H1 (cell line): ENCODE data around the gene APP.

Experiments
- CREB1 ChIP-seq: IDR thresholded peaks from 2 replicates; pipeline ENCODE4 v1.6.1; 2012; ENCODE audit warnings: inconsistent platforms
- EP300 ChIP-seq, 2 experiments: IDR thresholded peaks; 1 replicate in 1 of 2; 2 replicates in 1 of 2; pipeline ENCODE4 v1.6.1; 2011 to 2012; ENCODE audit warnings: low read depth in 2 of 2, low read length in 2 of 2, mild to moderate bottlenecking in 2 of 2, borderline replicate concordance in 1 of 2, inconsistent platforms in 1 of 2, moderate library complexity in 1 of 2
- EZH2 ChIP-seq: fragments of 200-600 bp; sonication (generic); IDR thresholded peaks from 2 replicates; pipeline ENCODE4 v1.7.1; 2012; ENCODE audit warnings: low read depth, mild to moderate bottlenecking, moderate library complexity, low read length, inconsistent platforms; ENCODE audit not compliant: severe bottlenecking
- HDAC2 ChIP-seq, 2 experiments: fragments of 300-600 bp in 1 of 2; sonication (generic) in 1 of 2; IDR thresholded peaks; 2 replicates each; pipeline ENCODE4 v1.6.1; 2011 to 2012; ENCODE audit warnings: low read depth in 2 of 2, low read length in 2 of 2, mild to moderate bottlenecking in 2 of 2, moderate library complexity in 2 of 2, borderline replicate concordance in 1 of 2, inconsistent platforms in 1 of 2
- POLR2A ChIP-seq, 2 experiments: IDR thresholded peaks; 1 replicate in 1 of 2; 2 replicates in 1 of 2; pipeline ENCODE4 v1.6.1; 2011; ENCODE audit warnings: low read depth in 2 of 2, low read length in 2 of 2, mild to moderate bottlenecking in 2 of 2; ENCODE audit errors: control extremely low read depth in 1 of 2
- POLR2AphosphoS5 ChIP-seq: IDR thresholded peaks from 2 replicates; pipeline ENCODE4 v1.6.1; 2011; ENCODE audit warnings: low read depth, low read length
- TAF7 ChIP-seq: optimal IDR thresholded peaks from 2 replicates; pipeline ENCODE3; 2011; ENCODE audit warnings: low read depth, mild to moderate bottlenecking, inconsistent platforms, low read length, moderate library complexity, borderline replicate concordance
- YY1 ChIP-seq: IDR thresholded peaks from 2 replicates; pipeline ENCODE4 v1.6.1; 2011; ENCODE audit warnings: low read depth, mild to moderate bottlenecking, low read length
- TF ChIP-seq, protein P1 (sequence below), 3 experiments: IDR thresholded peaks; 1 replicate in 2 of 3; 2 replicates in 1 of 3; pipeline versions ENCODE4 v1.5.1 to v1.6.1; 2011; ENCODE audit warnings: low read length in 3 of 3, mild to moderate bottlenecking in 3 of 3, inconsistent platforms in 2 of 3, low read depth in 1 of 3, moderate library complexity in 1 of 3; ENCODE audit not compliant: insufficient read depth in 1 of 3; ENCODE audit errors: control extremely low read depth in 1 of 3
- TF ChIP-seq, protein P2 (sequence below): IDR thresholded peaks from 2 replicates; pipeline ENCODE4 v1.6.1; 2011; ENCODE audit warnings: low read depth, mild to moderate bottlenecking, low read length; ENCODE audit not compliant: insufficient read depth
- TF ChIP-seq, protein P3 (sequence below): IDR thresholded peaks from 2 replicates; pipeline ENCODE4 v1.6.1; 2012; ENCODE audit warnings: inconsistent platforms

DNA sequence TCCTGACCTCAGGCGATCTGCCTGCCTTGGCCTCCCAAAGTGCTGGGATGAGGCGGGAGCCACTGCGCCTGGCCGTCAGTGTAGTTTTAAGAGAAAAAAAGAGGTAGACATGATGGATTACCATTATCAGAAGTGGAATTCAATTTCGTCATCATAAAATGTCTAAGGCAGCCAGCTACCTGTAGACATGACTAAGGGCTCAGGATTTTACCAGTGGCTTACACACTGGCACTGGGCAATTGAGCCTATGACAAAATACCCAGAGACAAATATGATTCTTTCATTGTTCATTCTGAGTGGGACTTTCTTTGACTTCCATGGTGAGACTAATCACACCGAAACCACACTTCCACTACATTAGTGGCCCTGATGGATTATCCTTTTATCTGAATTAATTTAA is 254.3 kb downstream of the APP start:
- TF ChIP-seq, protein P1, sequence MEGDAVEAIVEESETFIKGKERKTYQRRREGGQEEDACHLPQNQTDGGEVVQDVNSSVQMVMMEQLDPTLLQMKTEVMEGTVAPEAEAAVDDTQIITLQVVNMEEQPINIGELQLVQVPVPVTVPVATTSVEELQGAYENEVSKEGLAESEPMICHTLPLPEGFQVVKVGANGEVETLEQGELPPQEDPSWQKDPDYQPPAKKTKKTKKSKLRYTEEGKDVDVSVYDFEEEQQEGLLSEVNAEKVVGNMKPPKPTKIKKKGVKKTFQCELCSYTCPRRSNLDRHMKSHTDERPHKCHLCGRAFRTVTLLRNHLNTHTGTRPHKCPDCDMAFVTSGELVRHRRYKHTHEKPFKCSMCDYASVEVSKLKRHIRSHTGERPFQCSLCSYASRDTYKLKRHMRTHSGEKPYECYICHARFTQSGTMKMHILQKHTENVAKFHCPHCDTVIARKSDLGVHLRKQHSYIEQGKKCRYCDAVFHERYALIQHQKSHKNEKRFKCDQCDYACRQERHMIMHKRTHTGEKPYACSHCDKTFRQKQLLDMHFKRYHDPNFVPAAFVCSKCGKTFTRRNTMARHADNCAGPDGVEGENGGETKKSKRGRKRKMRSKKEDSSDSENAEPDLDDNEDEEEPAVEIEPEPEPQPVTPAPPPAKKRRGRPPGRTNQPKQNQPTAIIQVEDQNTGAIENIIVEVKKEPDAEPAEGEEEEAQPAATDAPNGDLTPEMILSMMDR (IDR thresholded peaks at IDR 0.05; ENCODE audit: control extremely low read depth in 1 of 3, insufficient read depth in 1 of 3, low read depth in 1 of 3, low read length in 3 of 3), result no peak
- TF ChIP-seq, protein P2, sequence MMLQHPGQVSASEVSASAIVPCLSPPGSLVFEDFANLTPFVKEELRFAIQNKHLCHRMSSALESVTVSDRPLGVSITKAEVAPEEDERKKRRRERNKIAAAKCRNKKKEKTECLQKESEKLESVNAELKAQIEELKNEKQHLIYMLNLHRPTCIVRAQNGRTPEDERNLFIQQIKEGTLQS, result no peak
- no peak for TF ChIP-seq EZH2
- no peak for TF ChIP-seq EP300 (IDR thresholded peaks at IDR 0.05; ENCODE audit: borderline replicate concordance in 1 of 2, low read depth in 2 of 2, low read length in 2 of 2)
- TF ChIP-seq POLR2AphosphoS5, result no peak
- no peak for TF ChIP-seq CREB1
- no peak for TF ChIP-seq TAF7
- TF ChIP-seq YY1, result no peak
- TF ChIP-seq POLR2A (IDR thresholded peaks at IDR 0.05; ENCODE audit: control extremely low read depth in 1 of 2, low read depth in 2 of 2, low read length in 2 of 2), result no peak
- TF ChIP-seq, protein P3, sequence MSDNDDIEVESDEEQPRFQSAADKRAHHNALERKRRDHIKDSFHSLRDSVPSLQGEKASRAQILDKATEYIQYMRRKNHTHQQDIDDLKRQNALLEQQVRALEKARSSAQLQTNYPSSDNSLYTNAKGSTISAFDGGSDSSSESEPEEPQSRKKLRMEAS, result no peak
- TF ChIP-seq HDAC2 (IDR thresholded peaks at IDR 0.05; ENCODE audit: borderline replicate concordance in 1 of 2, low read depth in 2 of 2, low read length in 2 of 2), result no peak
